Raji (cell line): Measurements from ENCODE around the gene WASHC3.

Source experiments
- POLR2A ChIP-seq: IDR thresholded peaks from 2 replicates; pipeline ENCODE4 v1.6.1; 2011; ENCODE audit warnings: low read depth, low read length, control low read depth; ENCODE audit not compliant: insufficient read depth

WASHC3 gene

GRCh38 chr12:102016472-102016871 lies 45.3 kb downstream of the WASHC3 start:
- no peak for TF ChIP-seq POLR2A

GRCh38 chr12:102010265-102010994 lies 51.4 kb downstream of the WASHC3 start:
- peak; percentile 19; the same call in 1 of the 2 replicates for TF ChIP-seq POLR2A

- TF ChIP-seq POLR2A, result no peak
Measured at GRCh38 chr12:102009796-102010195, 52.0 kb downstream of the WASHC3 start.

- no peak for TF ChIP-seq POLR2A
Measured at GRCh38 chr12:102008615-102009126, 53.1 kb downstream of the WASHC3 start.

GRCh38 chr12:102005256-102005655 lies 56.5 kb downstream of the WASHC3 start:
- TF ChIP-seq POLR2A, result no peak

GRCh38 chr12:101997102-101997501 lies 64.7 kb downstream of the WASHC3 start:
- no peak for TF ChIP-seq POLR2A

GRCh38 chr12:101995684-101996083 lies 66.1 kb downstream of the WASHC3 start:
- TF ChIP-seq POLR2A, result no peak

GRCh38 chr12:101992091-101992490 lies 69.7 kb downstream of the WASHC3 start:
- no peak for TF ChIP-seq POLR2A

GRCh38 chr12:101982307-101982706 lies 79.5 kb downstream of the WASHC3 start:
- no peak for TF ChIP-seq POLR2A

GRCh38 chr12:101981868-101982267 lies 79.9 kb downstream of the WASHC3 start:
- no peak for TF ChIP-seq POLR2A

- TF ChIP-seq POLR2A, result no peak
Measured at GRCh38 chr12:101968770-101969169, 93.0 kb downstream of the WASHC3 start.

- TF ChIP-seq POLR2A, result no peak
Measured at GRCh38 chr12:101967506-101967905, 94.3 kb downstream of the WASHC3 start.

GRCh38 chr12:101966496-101966895 lies 95.3 kb downstream of the WASHC3 start:
- no peak for TF ChIP-seq POLR2A

GRCh38 chr12:101963697-101964096 lies 98.1 kb downstream of the WASHC3 start:
- no peak for TF ChIP-seq POLR2A
